Omental fat pad (tissue), 4 donors: ENCODE results near the gene NSRP1. TPM values are rescaled to one million over a fixed set of nuclear protein-coding genes. Genes with fewer than 3 reads are reported as not detected.
A peak's percentile ranks its signal among the peaks of the same experiment; 100 is the strongest.
"Not testable (repeated sequence)": the region's sequence is repeated elsewhere in the genome, so short reads cannot be mapped to it uniquely, and the experiment has no call there.

Source experiments
- ATAC-seq: fragments of 150-250 bp; one replicate; pipeline ENCODE4 v1.9.1; 2016; ENCODE audit warnings: mild to moderate bottlenecking, moderate library complexity; ENCODE audit not compliant: low FRiP score
- DNase-seq: peaks from one replicate; pipeline ENCODE4 v3.0.0-alpha.2; 2019; ENCODE audit warnings: low spot score
- CTCF ChIP-seq, 3 donors: fragments of 450-650 bp; IDR thresholded peaks; one replicate each; pipeline ENCODE4 v1.5.1; 2016 to 2017; ENCODE audit warnings: antibody characterized with exemption in 3 of 3, mild to moderate bottlenecking in 3 of 3, moderate library complexity in 2 of 3
- total RNA-seq, 4 donors: library from RNA; depleted of rRNA; stranded (reverse); fragments of >200 nt; gene quantifications; one replicate each; pipeline ENCODE4 v1.1.0, GENCODE V29; 2016

NSRP1 gene
- total RNA-seq, 4 donors from 2014 or later = 17.4 to 35.2 (median 25.1) TPM

GRCh38 chr17:30086896-30087295, 29.7 kb upstream of the NSRP1 start:
- DNase-seq (no peak), ATAC-seq (no peak)
- TF ChIP-seq CTCF (IDR thresholded peaks at IDR 0.05) = no peak

GRCh38 chr17:30087431-30087830, 29.2 kb upstream of the NSRP1 start:
- not testable (repeated sequence) for DNase-seq, ATAC-seq

- TF ChIP-seq CTCF (IDR thresholded peaks at IDR 0.05) = no peak
- ATAC-seq = no peak
- no peak for DNase-seq
Measured at GRCh38 chr17:30091121-30091670, 25.4 kb upstream of the NSRP1 start.

- DNase-seq (no peak), ATAC-seq (no peak)
- TF ChIP-seq CTCF (IDR thresholded peaks at IDR 0.05) = no peak
Measured at GRCh38 chr17:30091771-30092170, 24.8 kb upstream of the NSRP1 start.

- DNase-seq = no peak
- no peak for ATAC-seq
- no peak for TF ChIP-seq CTCF (IDR thresholded peaks at IDR 0.05)
Measured at GRCh38 chr17:30092886-30093285, 23.7 kb upstream of the NSRP1 start.

- ATAC-seq (no peak), DNase-seq (no peak)
- TF ChIP-seq CTCF (IDR thresholded peaks at IDR 0.05) = peak in 1 of 3 donors; percentile 68
Measured at GRCh38 chr17:30093463-30094147, 23.0 kb upstream of the NSRP1 start.

GRCh38 chr17:30095507-30096244, 20.9 kb upstream of the NSRP1 start:
- DNase-seq (no peak), ATAC-seq (peak; percentile 38)
- no peak for TF ChIP-seq CTCF (IDR thresholded peaks at IDR 0.05)
